NCI-H1930 (cell line): ENCODE measurements around the gene COX4I1.
"Not testable (repeated sequence)": the region's sequence is repeated elsewhere in the genome, so short reads cannot be mapped to it uniquely, and the experiment has no call there.

Experiments
- DNase-seq, 2 experiments: peaks; one replicate each; lab custom pipeline; 2025; lab: John Stamatoyannopoulos, UW

COX4I1 gene

DNA sequence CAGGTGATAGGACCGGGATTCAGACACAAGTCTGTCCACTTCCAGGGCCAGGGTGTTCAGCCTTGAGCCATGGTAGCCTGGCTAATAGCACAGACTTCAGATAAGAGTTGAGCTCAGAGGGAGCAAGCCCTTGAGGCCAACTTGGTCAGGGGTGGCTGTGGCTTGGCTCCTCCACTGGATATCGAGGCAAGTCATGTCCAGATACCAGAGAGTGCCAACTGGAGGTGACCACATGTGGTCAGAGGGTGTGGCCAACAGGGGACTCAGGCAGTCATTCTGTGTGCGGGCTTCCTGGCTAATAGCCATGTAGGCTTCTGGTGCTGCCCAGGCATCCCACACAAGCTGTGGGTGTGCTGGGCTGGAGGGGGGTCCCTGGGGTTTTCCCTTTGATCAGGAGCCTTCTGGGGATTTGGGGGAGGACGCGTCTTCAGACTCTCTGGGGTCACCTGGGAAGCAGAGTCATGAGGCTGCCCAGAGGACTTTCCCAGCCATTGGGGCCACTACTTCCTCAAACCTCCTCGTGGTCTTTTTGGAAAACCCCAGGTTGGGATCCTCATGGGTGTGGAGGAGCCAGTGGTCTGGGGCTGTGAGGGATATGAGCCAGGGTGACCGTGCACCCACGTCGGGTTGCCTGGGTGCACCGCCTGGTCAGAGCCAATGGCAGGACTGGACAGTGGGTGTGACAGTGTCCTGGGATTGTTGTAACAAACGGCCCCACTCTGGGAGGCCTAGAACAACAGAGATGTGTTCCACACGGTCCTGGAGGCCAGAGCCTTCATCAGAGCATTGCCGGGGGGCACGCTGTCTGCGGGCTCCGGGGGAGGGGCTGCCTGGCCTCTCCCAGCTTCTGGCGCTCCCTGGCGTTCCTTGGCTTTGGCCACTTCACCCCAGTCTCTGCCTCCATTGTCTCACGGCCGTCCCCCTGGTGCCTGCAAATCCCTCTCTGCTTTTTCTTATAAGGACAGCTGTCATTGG, 25.0 kb downstream of the COX4I1 start:
- no peak for DNase-seq

- no peak for DNase-seq
Observed at GRCh38 chr16:85825326-85825725, 25.8 kb downstream of the COX4I1 start.

DNA sequence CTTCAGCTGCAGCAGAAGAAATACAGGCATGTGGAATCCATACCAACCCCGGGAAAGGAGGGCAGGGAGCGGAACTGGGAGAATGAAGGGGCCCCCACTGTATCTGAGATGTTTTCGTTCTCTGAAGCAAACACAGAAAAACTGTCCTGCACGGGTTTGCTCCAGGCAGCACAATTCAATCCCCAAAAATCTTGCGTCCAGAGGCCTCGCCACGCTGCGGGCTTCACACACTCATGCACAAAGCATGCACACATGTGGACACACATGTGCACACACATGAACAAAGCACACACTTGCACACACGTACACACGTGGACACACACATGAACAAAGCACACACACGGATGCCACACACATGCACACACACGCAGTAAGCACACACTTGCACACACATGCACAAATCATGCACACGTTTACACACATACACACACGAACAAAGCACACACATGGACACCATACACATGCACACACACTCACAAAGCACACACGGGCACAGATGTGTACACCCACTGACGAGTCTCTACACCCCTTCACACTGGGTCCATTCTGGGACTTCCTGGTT, 27.3 kb downstream of the COX4I1 start:
- no peak for DNase-seq

- DNase-seq = no peak
Observed at GRCh38 chr16:85828166-85828565, 28.7 kb downstream of the COX4I1 start.

DNA sequence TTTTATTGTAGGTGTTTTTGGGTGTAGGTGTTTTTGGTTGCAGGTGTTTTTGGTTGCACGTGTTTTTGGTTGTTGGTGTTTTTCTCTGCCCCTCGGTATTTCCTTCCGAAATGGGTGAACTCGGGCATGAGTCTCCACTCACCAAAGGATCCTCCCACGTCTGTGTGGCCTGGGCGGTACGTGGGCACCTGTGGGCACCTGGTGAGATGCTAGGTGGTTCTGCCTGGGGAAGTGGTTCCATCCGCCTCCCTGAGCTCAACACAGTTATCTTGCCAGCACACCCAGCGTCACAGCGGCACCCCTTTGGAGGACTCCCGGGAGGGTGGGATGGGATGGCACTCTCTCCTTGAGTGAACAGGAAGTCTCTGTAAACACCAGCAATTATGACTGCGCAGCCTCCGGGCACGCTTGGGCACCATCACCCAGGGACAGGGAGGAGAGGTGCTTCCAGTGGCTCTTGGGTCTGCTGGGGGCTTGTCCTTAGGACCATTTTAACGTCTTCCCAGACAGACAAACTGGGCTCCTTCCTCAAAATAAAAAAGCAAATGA, 29.8 kb downstream of the COX4I1 start:
- DNase-seq = no peak

GRCh38 chr16:85829751-85830445, 30.4 kb downstream of the COX4I1 start:
- no peak for DNase-seq

GRCh38 chr16:85830821-85831220, 31.3 kb downstream of the COX4I1 start:
- DNase-seq = no peak

DNA sequence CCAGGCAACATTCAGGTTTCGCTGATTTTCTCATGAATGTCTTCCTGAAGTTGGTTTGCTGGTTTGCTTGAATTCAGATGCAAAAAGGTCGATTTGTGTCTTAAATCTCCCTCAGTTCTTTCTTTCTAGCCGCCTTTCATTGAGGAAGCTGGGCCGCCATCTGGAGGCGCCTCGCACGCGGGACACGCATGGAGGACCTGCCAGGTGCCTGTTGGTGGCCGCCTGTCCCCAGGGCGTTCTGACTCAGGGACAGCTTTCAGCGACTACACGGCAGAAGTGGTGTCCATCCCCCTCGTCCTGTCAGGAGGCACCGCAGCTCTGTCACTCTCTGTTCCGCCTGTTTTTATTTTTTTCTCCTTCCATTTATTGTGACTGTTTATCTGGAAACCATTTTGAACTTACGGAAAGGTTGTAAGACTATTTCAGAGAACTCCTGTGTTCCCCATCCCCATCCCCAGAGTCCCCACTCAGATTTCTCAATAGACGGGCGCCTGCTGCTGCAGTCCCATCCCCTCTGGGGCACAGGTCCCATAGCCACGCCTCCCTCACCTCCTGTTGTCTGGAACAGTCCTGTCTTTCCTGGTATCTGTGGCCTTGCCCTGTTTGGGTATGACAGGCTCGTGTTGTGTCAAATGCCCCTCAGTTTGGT, 33.2 kb downstream of the COX4I1 start:
- no peak for DNase-seq

GRCh38 chr16:85833219-85833920, 33.9 kb downstream of the COX4I1 start:
- DNase-seq = no peak

- DNase-seq = no peak
Observed at GRCh38 chr16:85834741-85835140, 35.2 kb downstream of the COX4I1 start.

- no peak for DNase-seq
Observed at GRCh38 chr16:85835227-85835751, 35.8 kb downstream of the COX4I1 start.

DNA sequence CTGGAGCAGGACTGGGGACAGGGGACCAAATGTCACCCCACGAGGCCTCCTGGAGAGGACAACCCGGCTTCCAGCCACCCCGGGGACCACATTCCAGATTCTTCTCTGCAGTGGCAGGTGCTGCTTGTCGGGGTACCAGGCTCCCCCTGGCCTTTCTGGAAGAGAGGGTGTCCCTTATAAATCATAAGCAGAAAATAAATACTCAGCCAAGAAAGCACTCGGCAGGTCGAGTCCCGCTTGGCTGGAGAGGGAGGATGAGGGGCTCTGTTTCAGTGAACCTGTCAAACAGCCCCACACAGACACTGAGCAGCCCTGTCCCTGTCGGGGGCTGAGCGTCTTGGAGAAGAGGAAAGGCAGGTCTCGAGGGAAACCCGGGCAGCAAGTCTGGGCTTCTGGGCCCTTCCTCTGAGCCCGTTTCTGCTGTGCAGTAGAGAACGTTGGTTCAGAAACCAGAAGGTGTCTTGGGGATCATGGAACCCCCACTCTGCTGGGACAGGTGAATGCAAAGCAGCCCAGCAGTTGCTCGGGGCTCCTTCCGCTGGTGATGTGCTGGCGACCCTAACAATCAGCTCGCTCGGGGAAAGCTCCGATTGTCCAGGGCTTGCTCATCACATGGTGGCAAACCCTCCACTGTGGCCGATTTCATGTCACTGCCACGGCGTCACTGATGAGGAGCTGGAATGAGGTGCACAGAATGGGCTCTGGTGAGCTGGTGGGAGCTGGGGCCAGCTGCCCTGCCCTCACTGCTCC, 36.6 kb downstream of the COX4I1 start:
- no peak for DNase-seq

DNA sequence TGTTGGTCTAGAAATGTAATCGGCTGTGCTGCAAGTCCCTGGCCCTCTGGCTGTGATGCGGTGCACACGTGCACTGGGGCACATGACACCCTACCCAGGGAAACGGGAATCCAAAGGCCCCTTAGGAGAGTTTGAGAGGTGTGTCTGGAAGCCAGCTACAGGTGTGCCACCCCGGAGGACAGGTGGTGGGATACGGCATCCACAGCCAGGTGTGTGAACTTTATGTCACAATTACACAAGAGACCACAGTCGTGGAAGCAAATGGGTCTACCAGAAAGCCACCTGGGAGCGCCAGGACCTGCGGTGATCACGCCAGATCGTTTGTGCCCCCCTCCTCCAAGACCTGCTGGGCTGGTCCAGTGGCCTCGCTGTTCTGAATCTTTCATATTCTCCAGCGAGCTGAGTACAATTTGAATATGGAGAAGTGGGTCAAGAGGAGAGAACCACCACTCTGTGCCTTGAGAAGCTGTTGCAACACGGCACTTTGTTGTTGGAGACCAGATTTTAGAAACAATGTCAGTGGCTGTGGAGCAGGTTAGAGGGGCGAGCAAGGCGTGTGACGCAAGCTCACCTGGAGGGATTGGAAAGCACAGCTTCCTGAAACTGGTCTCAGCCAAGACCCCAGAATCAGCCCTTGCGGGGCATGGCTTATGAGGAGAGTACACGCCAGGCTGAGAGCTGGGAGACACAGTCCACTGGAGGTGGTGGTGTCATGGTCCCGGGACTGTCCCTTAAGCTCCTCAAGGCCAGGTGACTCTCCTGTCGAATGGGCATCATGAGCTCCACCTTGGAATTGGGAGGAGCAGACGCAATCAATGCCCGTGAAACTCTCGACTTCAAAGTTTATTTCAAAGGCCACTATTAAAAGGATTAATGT, 37.4 kb downstream of the COX4I1 start:
- no peak for DNase-seq

GRCh38 chr16:85837654-85838053, 38.2 kb downstream of the COX4I1 start:
- DNase-seq = not testable (repeated sequence)

GRCh38 chr16:85838381-85838780, 38.9 kb downstream of the COX4I1 start:
- DNase-seq = no peak

DNA sequence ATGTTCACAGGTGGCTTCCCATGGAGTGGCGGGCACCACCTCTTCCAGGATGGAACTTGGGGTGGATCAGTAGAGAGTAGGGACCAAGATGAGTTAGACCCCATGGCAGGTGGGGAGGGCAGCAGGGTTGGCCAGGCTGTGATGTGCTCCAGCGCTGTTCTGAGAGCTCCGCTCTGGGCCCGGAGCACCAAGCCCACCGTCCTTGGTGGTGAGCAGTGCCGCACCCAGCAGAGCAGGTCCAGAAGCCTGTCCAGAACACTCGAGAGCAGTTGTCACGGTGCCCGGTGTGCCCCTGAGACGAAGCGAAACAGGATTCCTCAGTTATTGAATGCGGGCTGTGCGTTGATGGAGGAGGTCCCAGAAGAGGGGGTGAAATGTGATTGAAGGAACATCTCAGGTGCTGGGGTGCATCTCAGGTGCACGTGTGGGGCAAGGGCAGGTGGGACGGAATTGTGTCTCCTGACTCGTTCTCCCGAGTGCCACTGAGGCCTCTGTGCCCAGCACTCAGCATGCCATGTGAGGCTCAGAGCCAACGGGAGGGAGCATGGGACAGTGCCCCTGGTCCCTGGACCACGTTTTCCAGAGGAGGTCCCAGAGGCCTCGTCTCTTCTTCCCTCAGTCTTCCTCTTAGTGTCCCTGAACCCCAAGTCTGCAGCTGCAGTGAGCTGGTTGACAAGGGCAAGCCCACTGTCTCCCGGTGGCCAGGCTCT, 39.5 kb downstream of the COX4I1 start:
- no peak for DNase-seq

- no peak for DNase-seq
Observed at GRCh38 chr16:85839681-85840240, 40.3 kb downstream of the COX4I1 start.

- DNase-seq = no peak
Observed at GRCh38 chr16:85840395-85840794, 40.9 kb downstream of the COX4I1 start.
